BJ (cell line): Measurements from ENCODE around the gene TRAPPC2B. TPM values are rescaled to one million over a fixed set of nuclear protein-coding genes. Genes with fewer than 3 reads are reported as not detected.

Experiments
- CTCF ChIA-PET: fragments of 350-600 bp; formaldehyde crosslinking; extraction: SDS; loops from one replicate; lab custom pipeline; 2021; ENCODE audit warnings: antibody characterized with exemption, inconsistent platforms; lab: Yijun Ruan, JAX
- POLR2A ChIA-PET: fragments of 300-600 bp; sonication (Branson Sonifier 250); formaldehyde crosslinking; extraction: SDS; loops from one replicate; lab custom pipeline; 2021; ENCODE audit warnings: antibody characterized with exemption; lab: Charles Lee
- DNase-seq: peaks from one replicate; pipeline ENCODE4 v3.0.0-alpha.2; 2011; ENCODE audit warnings: low read depth
- H3K27me3 ChIP-seq: 2 replicates; pipeline ENCODE4 v1.6.0; 2011; ENCODE audit warnings: low read length; ENCODE audit not compliant: control insufficient read depth, insufficient read depth
- H3K36me3 ChIP-seq: 2 replicates; pipeline ENCODE4 v1.5.1; 2011; ENCODE audit warnings: low read length; ENCODE audit not compliant: control insufficient read depth, insufficient read depth
- H3K4me3 ChIP-seq: 2 replicates; pipeline ENCODE4 v1.5.1; 2011; ENCODE audit warnings: low read depth, mild to moderate bottlenecking, control low read depth, low read length
- polyA plus RNA-seq: library from polyadenylated mRNA; depleted of rRNA; stranded (reverse); fragments of >200 nt; gene quantifications from 2 replicates; pipeline ENCODE4 v1.2.3, GENCODE V29; 2011
- TF ChIP-seq, protein P1 (sequence below): IDR thresholded peaks from 2 replicates; pipeline ENCODE4 v1.5.1; 2011; ENCODE audit warnings: low read depth, mild to moderate bottlenecking, control low read depth, inconsistent platforms, low read length, moderate library complexity; ENCODE audit not compliant: insufficient read depth

TRAPPC2B gene
- polyA plus RNA-seq, 1 experiment, result 11.0 TPM

DNA sequence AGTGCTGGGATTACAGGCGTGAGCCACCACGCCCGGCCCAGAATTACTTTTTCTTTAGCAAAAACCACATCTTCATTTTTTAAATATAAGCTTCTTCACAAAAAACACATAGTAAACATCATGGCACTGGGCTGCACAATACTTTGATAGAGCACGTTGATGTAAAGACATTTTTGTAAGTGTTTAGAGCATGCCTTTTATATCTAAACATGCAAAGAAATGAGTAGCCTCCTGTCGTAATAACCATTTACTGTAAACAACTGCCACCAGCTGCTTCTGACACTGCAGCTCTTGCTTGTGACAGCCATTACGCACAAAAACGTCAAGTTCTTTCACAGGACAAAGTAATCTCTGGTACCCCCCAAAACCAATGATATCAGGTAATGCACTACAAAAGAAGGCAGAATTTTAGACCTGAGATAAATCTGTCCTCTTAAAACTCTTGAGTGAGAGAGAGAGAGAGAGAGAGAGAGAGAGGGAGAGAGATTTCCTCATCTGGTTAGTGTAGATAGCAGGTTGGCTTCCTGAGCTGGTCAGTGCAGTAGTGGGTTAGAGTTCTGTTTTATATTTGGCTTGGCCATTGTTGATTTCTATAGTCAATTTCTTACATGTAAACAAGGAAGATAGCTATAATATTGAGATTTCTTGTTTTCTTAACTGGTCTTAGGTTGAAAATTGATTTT is 19.6 kb downstream of the TRAPPC2B start:
- no peak for DNase-seq
- CTCF ChIA-PET, result no interaction called here
- Histone ChIP-seq H3K36me3 (no peaks in the 10 kb centered on the region; the same call in 1 of the 2 replicates), H3K27me3 (no peaks in the 10 kb centered on the region), H3K4me3 (no peak overlapping the region)
- TF ChIP-seq, protein P1, sequence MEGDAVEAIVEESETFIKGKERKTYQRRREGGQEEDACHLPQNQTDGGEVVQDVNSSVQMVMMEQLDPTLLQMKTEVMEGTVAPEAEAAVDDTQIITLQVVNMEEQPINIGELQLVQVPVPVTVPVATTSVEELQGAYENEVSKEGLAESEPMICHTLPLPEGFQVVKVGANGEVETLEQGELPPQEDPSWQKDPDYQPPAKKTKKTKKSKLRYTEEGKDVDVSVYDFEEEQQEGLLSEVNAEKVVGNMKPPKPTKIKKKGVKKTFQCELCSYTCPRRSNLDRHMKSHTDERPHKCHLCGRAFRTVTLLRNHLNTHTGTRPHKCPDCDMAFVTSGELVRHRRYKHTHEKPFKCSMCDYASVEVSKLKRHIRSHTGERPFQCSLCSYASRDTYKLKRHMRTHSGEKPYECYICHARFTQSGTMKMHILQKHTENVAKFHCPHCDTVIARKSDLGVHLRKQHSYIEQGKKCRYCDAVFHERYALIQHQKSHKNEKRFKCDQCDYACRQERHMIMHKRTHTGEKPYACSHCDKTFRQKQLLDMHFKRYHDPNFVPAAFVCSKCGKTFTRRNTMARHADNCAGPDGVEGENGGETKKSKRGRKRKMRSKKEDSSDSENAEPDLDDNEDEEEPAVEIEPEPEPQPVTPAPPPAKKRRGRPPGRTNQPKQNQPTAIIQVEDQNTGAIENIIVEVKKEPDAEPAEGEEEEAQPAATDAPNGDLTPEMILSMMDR, result no peak
- POLR2A ChIA-PET, result no interaction called here

DNA sequence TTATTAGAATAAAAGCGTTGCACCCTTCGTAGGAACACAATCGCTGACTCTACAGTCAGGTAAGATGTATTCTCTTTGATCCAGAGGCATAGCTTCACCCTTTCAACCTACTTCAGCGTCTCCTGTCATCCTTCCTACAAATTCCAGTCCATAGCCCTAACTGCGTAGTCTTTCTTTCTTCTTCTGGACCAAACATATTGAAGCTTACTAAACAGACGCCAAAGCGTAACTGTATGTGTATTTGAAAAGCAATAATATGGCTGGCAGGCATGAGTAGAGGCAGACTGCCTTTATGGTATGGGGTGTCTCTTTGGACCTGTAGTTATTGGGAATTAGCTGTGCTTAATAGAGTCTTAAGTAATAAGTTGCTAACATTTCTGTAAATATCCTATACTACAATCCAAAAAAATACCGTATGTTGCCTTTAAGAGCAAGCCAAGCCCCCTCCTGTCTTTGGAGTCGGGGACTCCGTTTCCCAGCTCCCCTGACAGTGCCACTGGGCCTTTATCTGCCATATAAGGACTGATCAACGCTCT is 25.9 kb downstream of the TRAPPC2B start:
- TF ChIP-seq, protein P1, result no peak
- ChIA-PET POLR2A (interaction anchor here (0.9 kb wide), 1 partner anchor 26 kb away, joined by 3 read pairs; no protein-coding TSS in a partner anchor), CTCF (interaction anchor here (1.2 kb wide), 1 partner anchor 16 kb away, joined by 3 read pairs; no protein-coding TSS in a partner anchor)
- H3K36me3 ChIP-seq, result peaks cover 4% of the 10 kb centered on the region
- peak overlapping the region; percentile 91 for H3K4me3 ChIP-seq
- no peak for DNase-seq
- H3K27me3 ChIP-seq, result no peaks in the 10 kb centered on the region

DNA sequence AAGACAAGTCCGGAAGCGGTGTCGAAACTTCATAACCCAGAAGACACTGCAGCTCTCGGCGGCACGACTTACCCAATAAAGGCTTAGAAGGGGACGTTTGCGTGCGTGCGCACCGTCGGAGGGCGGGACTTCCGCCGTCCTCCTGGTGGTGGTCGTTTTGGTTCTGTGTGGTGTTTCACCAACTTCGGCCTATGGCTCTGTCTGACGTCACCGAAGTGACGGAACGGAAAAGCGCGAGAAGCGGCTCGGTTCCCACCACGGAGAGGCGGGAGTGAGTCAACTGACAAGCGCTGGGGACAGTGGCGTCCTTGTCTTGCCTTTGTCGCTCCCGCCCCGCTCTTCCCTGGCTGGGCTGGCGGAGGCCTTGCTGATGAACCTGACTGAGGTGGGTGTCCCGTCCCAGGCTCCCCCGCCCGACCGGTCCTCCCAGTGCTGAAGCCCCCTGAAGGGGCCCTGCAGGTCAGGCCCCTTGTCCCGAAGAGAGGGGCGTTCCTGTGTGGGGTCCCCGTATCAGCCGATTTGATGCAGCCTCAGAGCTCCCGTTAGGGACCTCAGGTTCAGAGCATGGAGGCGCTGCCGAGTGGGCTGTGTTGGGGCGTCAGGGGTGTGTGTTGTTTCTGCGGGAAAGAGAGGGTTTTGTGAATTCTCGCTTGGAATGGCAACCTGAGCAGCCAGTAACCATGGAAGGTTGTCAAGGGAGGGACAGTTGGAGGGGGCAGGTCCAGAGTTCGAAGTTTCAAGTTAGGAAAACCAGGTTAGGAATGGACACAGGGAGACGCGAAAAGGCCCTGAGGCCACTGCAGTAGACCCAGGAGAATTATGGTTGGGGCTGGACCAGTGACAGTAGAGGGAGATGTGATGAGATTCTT is 26.6 kb downstream of the TRAPPC2B start, which contains the start of gene ZNF548:
Gene ZNF548, plus strand, starts transcription at position 125 of the 869 bp plus-strand sequence. Its CDS starts 246 bp downstream, at position 371.
- POLR2A ChIA-PET, result interaction anchor here (0.9 kb wide), 1 partner anchor 27 kb away, joined by 3 read pairs; no protein-coding TSS in a partner anchor
- CTCF ChIA-PET, result interaction anchor here (1.2 kb wide), 1 partner anchor 16 kb away, joined by 3 read pairs; no protein-coding TSS in a partner anchor
- peak; percentile 96 for DNase-seq
- TF ChIP-seq, protein P1, result peak; percentile 25; the same call in 1 of the 2 replicates
- Histone ChIP-seq H3K36me3 (peaks cover 4% of the 10 kb centered on the region), H3K27me3 (no peaks in the 10 kb centered on the region), H3K4me3 (peak within 1 kb of the TSS; percentile 91)

DNA sequence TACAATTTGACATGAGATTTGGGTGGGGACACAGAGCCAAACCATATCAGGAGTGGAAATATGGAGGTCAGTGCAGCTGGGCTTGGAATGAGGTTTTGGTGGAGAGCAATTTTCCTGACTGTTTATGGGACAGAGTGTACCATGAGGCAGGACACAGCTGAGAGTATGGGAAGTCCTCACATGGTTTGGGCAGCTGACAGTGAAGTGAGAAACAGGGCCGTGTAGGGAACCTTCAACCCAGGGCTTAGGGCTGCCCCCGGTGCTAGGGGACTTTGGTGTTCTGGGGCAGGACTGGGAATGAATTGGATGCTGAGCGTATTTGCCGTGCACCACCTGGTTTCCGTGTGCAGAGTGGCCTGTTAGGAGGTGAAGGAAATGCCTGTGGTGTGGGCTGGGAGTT is 32.4 kb downstream of the TRAPPC2B start:
- TF ChIP-seq, protein P1, result no peak
- H3K36me3 ChIP-seq, result peaks cover 26% of the 10 kb centered on the region
- H3K27me3 ChIP-seq, result no peaks in the 10 kb centered on the region
- ChIA-PET POLR2A (no interaction called here), CTCF (no interaction called here)
- no peak overlapping the region for H3K4me3 ChIP-seq
- DNase-seq, result no peak
